Measurements from ENCODE around the gene PCYT1A. TPM values are rescaled to one million over a fixed set of nuclear protein-coding genes. Genes with fewer than 3 reads are reported as not detected.
"Not testable (repeated sequence)": the region's sequence is repeated elsewhere in the genome, so short reads cannot be mapped to it uniquely, and the experiment has no call there.

The PCYT1A gene
- 10 to 100 TPM; 35.1 to 40.9 (median 40.4) TPM for polyA plus RNA-seq (ENCODE audit: insufficient read depth in 1 of 5, insufficient read length in 5 of 5, low replicate concordance in 1 of 5)
- long read RNA-seq, donor 1, transcript PCYT1A-206 (9 exons, 1,482 nt): minor isoform, 6 of 19 reads
- long read RNA-seq, donor 1, transcript PCYT1A-213 (2 exons, 562 nt): major isoform, 8 of 19 reads
- long read RNA-seq, donor 1, partial matches to known transcripts: 5 of 19 reads
- long read RNA-seq, donor 1, other reads (novel, unspliced or antisense): 0 of 19 reads
- long read RNA-seq, donor 2, partial matches to known transcripts: 0 of 2 reads
- long read RNA-seq, donor 2, other reads (novel, unspliced or antisense): 0 of 2 reads
- long read RNA-seq, donor 3, partial matches to known transcripts: 0 of 4 reads
- long read RNA-seq, donor 3, other reads (novel, unspliced or antisense): 0 of 4 reads
- long read RNA-seq, donor 4, partial matches to known transcripts: 0 of 3 reads
- long read RNA-seq, donor 4, other reads (novel, unspliced or antisense): 0 of 3 reads
- long read RNA-seq, donor 5, transcript PCYT1A-213 (2 exons, 562 nt): major isoform, 6 of 12 reads
- long read RNA-seq, donor 5, transcript PCYT1A-206 (9 exons, 1,482 nt): major isoform, 6 of 12 reads
- long read RNA-seq, donor 5, partial matches to known transcripts: 0 of 12 reads
- long read RNA-seq, donor 5, other reads (novel, unspliced or antisense): 0 of 12 reads
- long read RNA-seq, donor 6, full-length matches to known transcripts: 13 of 13 reads
- long read RNA-seq, donor 6, partial matches to known transcripts: 0 of 13 reads
- long read RNA-seq, donor 6, other reads (novel, unspliced or antisense): 0 of 13 reads
- long read RNA-seq, donor 7, partial matches to known transcripts: 0 of 4 reads
- long read RNA-seq, donor 7, other reads (novel, unspliced or antisense): 0 of 4 reads
- long read RNA-seq, donor 8, transcript PCYT1A-206 (9 exons, 1,482 nt): major isoform, 7 of 8 reads
- long read RNA-seq, donor 8, partial matches to known transcripts: 0 of 8 reads
- long read RNA-seq, donor 8, other reads (novel, unspliced or antisense): 0 of 8 reads

DNA sequence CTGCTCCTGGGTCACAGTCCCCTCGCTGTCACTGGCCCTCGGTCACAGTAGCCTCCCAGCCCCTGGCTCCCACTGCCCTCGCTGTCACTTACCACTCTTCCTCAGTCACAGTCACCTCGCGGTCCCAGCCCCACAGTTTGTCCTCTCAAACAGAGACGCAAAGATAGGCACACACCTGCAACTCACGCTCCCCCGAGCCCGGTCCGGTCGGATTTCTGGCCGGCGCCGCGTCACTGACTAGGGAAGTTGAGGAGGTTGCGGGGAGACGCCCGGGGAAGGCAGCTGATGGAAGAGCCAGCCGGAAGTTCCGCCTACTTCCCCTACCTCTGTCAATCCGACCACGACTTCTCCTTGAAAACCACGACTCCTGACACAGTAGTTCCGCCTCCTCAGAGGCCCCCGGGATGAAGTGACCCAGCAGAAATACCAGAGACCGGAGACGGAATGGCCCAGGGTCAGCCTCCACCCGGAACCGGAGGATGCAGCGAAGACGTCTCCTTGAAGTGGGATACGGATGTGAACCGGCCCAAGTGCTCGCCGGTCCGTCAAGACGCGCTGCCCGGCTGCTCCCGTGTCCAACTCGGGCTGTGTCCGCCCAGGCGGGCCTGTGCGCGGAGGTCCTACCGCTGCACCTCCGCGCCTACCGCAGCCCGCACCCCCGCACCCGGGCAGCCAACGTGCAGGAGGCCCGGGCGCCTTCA lies at the start of gene PCYT1A:
Gene PCYT1A, minus strand, starts transcription at position 287 of the 701 bp plus-strand sequence. CDS start 17,195 bp downstream, outside the sequence.
- peak; percentile 91 to 92 for DNase-seq

- no peak for DNase-seq
Observed at GRCh38 chr3:196336319-196337145, 49.0 kb upstream of the PCYT1A start.

- DNase-seq: no peak
Observed at GRCh38 chr3:196335503-196335948, 48.0 kb upstream of the PCYT1A start.

DNA sequence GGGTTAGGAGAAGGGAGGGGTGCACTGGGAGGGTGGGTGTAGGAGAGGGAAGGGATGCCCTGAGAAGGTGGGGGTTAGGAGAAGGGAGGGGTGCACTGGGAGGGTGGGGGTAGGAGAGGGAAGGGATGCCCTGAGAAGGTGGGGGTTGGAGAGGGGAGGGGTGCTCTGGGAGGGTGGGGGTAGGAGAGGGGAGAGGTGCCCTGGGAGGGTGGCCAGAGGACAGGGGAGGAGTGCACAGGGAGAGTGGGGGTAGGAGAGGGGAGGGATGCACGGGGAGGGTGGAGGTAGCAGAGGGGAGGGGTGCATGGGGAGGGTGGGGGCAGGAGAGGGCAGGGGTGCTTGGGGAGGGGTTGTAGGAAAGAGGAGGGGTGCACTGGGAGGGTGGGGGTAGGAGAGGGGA lies 47.5 kb upstream of the PCYT1A start:
- DNase-seq: no peak

DNA sequence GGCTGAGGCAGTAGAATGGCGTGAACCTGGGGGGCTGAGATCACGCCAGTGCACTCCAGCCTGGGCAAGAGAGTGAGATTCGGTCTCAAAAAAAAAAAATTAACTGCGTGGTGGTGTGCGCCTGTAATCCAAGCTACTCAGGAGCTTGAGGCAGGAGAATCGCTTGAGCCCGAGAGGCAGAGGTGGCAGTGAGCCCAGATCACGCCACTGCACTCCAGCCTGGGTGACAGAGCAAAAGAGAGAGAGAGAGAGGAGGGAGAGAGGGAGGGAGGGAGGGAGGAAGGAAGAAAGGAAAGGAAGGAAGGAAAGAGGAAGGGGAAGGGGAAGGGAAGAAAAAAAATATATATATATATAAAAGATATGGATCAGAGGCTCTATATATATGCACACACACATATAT lies 44.6 kb upstream of the PCYT1A start:
- DNase-seq: no peak

GRCh38 chr3:196327405-196327804 lies 39.9 kb upstream of the PCYT1A start:
- DNase-seq: no peak

DNA sequence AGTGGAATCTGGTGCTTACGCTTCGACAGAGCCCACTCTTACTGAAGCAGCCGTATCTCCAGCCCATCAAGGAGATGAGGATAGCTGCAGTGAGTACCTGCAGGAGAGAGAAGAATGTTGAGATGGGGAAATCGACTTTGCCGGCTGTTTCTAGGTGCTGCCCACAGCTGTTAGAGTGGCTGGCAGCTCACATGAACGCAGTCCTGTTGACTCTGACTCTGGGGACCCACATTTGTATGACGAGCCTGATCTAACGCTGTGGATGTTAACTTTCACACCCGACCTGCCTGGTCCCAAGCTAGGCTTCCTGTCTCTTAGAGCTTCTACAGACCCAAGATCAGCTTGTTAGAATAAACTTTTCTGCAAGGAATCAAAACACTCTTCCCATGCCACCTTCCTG lies 39.4 kb upstream of the PCYT1A start:
- DNase-seq: no peak

DNA sequence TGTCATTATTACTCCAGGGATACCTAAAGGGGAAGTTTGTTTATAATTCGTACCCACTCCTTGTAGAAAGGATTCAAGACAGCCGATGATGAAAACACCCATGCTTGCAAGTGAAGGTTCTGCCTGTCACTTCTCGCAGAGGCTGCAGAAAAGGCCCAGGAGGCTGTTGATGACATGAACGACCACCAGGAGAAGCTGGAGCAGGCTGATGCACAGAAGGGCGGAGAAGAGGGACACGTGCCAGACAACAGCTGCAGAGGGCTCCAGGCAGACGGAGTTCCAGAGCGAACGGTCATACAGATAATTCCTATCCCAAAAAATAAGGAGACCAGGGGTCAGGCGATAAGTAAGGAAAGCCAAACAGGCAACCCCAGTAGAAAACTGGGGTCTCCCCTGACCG lies 36.2 kb upstream of the PCYT1A start:
- DNase-seq: peak; percentile 38 to 53

DNA sequence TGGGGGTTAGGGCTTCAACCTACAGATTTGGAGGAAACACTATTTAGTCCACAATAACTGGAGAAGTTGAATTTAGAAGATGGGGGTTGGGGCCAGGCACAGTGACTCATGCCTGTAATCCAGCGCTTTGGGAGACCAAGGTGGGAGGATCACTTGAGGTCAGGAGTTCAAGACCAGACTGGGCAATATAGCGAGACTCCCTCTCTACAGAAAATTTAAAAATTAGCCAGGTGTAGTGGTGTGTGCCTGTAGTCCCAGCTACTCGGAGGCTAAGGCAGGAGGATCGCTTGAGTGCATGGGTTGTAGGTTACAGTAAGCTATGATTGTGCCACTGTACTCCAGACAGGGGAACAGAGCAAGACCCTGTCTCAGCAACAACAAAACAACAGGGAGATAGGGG lies 35.5 kb upstream of the PCYT1A start:
- DNase-seq: no peak

- DNase-seq: no peak
Observed at GRCh38 chr3:196321162-196321561, 33.6 kb upstream of the PCYT1A start.

GRCh38 chr3:196320137-196320536 lies 32.6 kb upstream of the PCYT1A start:
- DNase-seq: no peak

- peak; percentile 92 to 93 for DNase-seq
Observed at GRCh38 chr3:196317687-196318467, 30.4 kb upstream of the PCYT1A start, which contains the start of gene DYNLT2B. Gene DYNLT2B (minus strand): TSS chr3:196318240. CDS start chr3:196318152, 88 bp downstream.

DNA sequence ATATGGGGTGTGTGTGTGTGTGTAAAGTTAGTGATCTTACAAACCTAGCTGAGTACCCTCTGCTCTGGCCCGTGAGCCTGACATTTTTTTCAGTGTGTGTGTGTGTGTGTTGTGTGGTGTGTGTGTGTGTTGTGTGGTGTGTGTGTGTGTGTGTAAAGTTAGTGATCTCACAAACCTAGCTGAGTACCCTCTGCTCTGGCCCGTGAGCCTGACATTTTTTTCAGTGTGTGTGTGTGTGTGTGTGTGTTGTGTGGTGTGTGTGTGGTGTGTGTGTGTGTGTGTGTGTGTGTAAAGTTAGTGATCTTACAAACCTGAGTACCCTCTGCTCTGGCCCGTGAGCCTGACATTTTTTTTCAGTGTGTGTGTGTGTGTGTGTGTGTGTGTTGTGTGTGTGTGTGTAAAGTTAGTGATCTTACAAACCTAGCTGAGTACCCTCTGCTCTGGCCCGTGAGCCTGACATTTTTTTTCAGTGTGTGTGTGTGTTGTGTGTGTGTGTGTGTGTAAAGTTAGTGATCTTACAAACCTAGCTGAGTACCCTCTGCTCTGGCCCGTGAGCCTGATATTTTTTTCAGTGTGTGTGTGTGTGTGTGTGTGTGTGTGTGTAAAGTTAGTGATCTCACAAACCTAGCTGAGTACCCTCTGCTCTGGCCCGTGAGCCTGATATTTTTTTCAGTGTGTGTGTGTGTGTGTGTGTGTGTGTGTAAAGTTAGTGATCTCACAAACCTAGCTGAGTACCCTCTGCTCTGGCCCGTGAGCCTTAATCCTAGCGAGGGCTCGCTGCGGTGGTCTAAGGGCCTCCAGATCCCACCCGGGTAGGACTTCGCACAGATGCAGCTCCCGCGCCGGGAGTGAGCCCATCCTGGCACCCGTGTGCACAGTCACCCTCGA lies 29.5 kb upstream of the PCYT1A start:
- DNase-seq: peak; percentile 21 to 73

DNA sequence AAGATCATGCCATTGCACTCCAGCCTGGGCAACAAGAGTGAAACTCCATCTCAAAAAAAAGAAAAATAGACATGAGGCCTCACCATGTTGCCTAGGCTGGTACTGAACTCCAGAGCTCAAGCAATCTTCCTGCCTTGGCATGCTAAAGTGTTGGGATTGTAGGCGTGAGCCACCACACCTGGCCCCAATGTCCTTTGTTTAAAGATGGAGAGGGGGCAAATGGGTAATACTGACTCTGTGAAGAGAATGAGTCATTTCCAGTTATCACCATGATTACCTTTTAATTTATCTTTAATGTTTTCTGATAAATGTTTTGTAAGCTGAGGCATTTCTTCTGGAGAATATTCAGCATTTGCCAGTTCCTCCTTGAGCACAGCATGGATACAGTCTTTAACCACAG lies 28.3 kb upstream of the PCYT1A start:
- no peak for DNase-seq

GRCh38 chr3:196314597-196314996 lies 27.1 kb upstream of the PCYT1A start:
- no peak for DNase-seq

DNA sequence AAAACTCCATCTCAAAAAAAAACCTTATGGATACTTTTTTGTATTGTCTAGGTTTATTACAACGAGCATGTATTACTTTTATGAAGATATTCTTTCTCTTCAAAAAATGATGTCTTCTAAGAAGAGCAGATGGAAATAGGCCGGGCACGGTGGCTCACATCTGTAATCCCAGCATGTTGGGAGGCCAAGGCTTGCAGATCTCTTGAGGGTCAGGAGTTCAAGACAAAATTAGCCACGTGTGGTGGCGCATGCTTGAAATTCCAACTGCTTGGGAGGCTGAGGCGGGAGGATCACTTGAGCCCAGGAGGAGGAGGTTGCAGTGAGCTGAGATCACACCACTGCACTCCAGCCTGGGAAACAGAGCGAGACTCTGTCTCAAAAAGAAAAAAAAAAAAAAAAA lies 26.6 kb upstream of the PCYT1A start:
- not testable (repeated sequence) for DNase-seq

- DNase-seq: not testable (repeated sequence)
Observed at GRCh38 chr3:196302960-196303359, 15.4 kb upstream of the PCYT1A start.

DNA sequence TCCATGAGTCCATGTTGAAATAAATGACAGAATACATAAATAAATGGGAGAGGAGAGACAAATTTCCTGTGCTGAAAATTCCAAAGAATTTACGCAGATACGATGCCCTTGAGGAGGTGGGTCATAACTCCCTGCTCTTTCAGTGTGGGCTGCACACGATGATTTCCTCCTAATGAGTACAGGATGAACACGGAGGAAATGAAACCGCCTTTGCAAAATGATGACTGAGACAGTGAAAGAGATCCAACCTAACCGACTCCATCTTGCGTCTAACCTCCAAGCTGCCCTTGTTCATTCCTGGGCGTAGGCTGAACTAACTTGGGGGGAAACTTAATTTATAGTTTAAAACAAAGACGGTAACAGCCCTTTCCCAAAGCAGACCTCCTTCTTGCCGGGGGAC lies 15.0 kb upstream of the PCYT1A start:
- DNase-seq: not testable (repeated sequence)

GRCh38 chr3:196298521-196298920 lies 11.0 kb upstream of the PCYT1A start:
- DNase-seq: no peak

Data from right lung (tissue), 10 donors.